ENCODE results near the gene SERINC3. TPM values are rescaled to one million over a fixed set of nuclear protein-coding genes. Genes with fewer than 3 reads are reported as not detected.
"Not testable (repeated sequence)": the region's sequence is repeated elsewhere in the genome, so short reads cannot be mapped to it uniquely, and the experiment has no call there.

The SERINC3 gene
- total and polyA plus RNA-seq, 2 experiments from 2014 or later: 18.1 to 33.0 TPM

GRCh38 chr20:44561876-44562275 is 40.0 kb upstream of the SERINC3 start (continued):
- TF ChIP-seq ZNF462 (CRISPR knock-in tag; IDR thresholded peaks at IDR 0.05): no peak
- no peak for TF ChIP-seq EZH2 (IDR thresholded peaks at IDR 0.05; ENCODE audit: low read depth, unreplicated experiment)
- no peak for TF ChIP-seq EZH2phosphoT487 (IDR thresholded peaks at IDR 0.05; ENCODE audit: unreplicated experiment)
- no peak for TF ChIP-seq REST (IDR thresholded peaks at IDR 0.05; ENCODE audit: unreplicated experiment)
- no peak for TF ChIP-seq CREB1 (CRISPR knock-in tag; IDR thresholded peaks at IDR 0.05; ENCODE audit: low read depth)

- H3K9me3 Mint-ChIP-seq; H3K9me2 ChIP-seq (ENCODE audit: insufficient read depth); H3K4me2 ChIP-seq; H3K27ac Mint-ChIP-seq; H4K20me1 ChIP-seq (replicated peaks; ENCODE audit: insufficient read depth); H3K4me1 Mint-ChIP-seq; H3K4me1 ChIP-seq (ENCODE audit: insufficient read depth); DNase-seq (ENCODE audit: low spot score); H3K79me2 ChIP-seq (replicated peaks; ENCODE audit: insufficient read depth); H3K27ac ChIP-seq (ENCODE audit: low read depth); H3K27me3 ChIP-seq (ENCODE audit: insufficient read depth); H3K36me3 Mint-ChIP-seq (ENCODE audit: low read depth); H2AFZ ChIP-seq; H3K4me3 ChIP-seq; H3K36me3 ChIP-seq (ENCODE audit: insufficient read depth); H3K4me3 Mint-ChIP-seq; H3F3A ChIP-seq (replicated peaks; ENCODE audit: low read depth); H3K27me3 Mint-ChIP-seq (ENCODE audit: insufficient read depth, low read depth, poor library complexity); ATAC-seq: not testable (repeated sequence)
These were observed 38.9 kb upstream of the SERINC3 start for GRCh38 chr20:44560818-44561217.

All from GM23338 (cell line).